Body of pancreas (tissue), 4 donors: ENCODE data around the gene COX19.
"Not testable (repeated sequence)": the region's sequence is repeated elsewhere in the genome, so short reads cannot be mapped to it uniquely, and the experiment has no call there.

Experiments used
- CTCF ChIP-seq, 7 experiments: fragments of 450-650 bp in 4 of 7; fragments of 200-600 bp in 3 of 7; sonication (generic) in 3 of 7; IDR thresholded peaks; one replicate each; pipeline ENCODE4 v1.5.1; 2016 to 2019; ENCODE audit warnings: antibody characterized with exemption in 7 of 7
- POLR2A ChIP-seq, 3 donors: fragments of 450-650 bp; IDR thresholded peaks; one replicate each; pipeline ENCODE4 v1.6.1; 2016; ENCODE audit warnings: antibody characterized with exemption in 3 of 3, mild to moderate bottlenecking in 2 of 3

GRCh38 chr7:960972-961371 is 14.4 kb downstream of the COX19 start:
- TF ChIP-seq CTCF, POLR2A (IDR thresholded peaks at IDR 0.05): not testable (repeated sequence)
